Stomach (tissue), 9 donors: ENCODE results near the gene NPTX2. TPM values are rescaled to one million over a fixed set of nuclear protein-coding genes. Genes with fewer than 3 reads are reported as not detected.
"Not testable (repeated sequence)": the region's sequence is repeated elsewhere in the genome, so short reads cannot be mapped to it uniquely, and the experiment has no call there.

Source experiments
- DNase-seq, 2 donors: peaks; one replicate each; pipeline versions ENCODE4 v3.0.0 to v3.0.0-alpha.2; 2013 to 2019
- H3K27ac ChIP-seq, 5 donors: fragments of 200-600 bp in 4 of 5; sonication (generic) in 4 of 5; one replicate each; pipeline ENCODE4 v1.5.1; 2013 to 2019; ENCODE audit warnings: mild to moderate bottlenecking in 1 of 5, moderate library complexity in 1 of 5
- H3K27me3 ChIP-seq, 3 donors: fragments of 200-600 bp; sonication (generic); one replicate each; pipeline ENCODE4 v1.5.1; 2017 to 2019; ENCODE audit warnings: mixed run types in 1 of 3
- H3K36me3 ChIP-seq, 4 donors: fragments of 200-600 bp; sonication (generic); 1 replicate in 3 of 4; 2 replicates in 1 of 4; pipeline ENCODE4 v1.5.1; 2016 to 2019
- H3K4me1 ChIP-seq, 4 donors: fragments of 200-600 bp; sonication (generic); one replicate each; pipeline ENCODE4 v1.5.1; 2016 to 2019
- H3K4me3 ChIP-seq, 4 donors: fragments of 200-600 bp; sonication (generic) in 3 of 4; one replicate each; pipeline ENCODE4 v1.5.1; 2016 to 2019; ENCODE audit warnings: mild to moderate bottlenecking in 1 of 4
- H3K9me3 ChIP-seq, 4 donors: fragments of 200-600 bp; sonication (generic); one replicate each; pipeline ENCODE4 v1.5.1; 2016 to 2019
- EP300 ChIP-seq: sonication (generic); formaldehyde crosslinking; IDR thresholded peaks from one replicate; pipeline ENCODE4 v1.6.1; 2017; ENCODE audit warnings: antibody characterized with exemption
- POLR2A ChIP-seq, 4 donors: fragments of 450-650 bp; IDR thresholded peaks; one replicate each; pipeline ENCODE4 v1.6.1; 2016; ENCODE audit warnings: antibody characterized with exemption in 4 of 4, control low read depth in 2 of 4, mild to moderate bottlenecking in 1 of 4, moderate library complexity in 1 of 4
- POLR2AphosphoS5 ChIP-seq, 3 donors: sonication (generic); formaldehyde crosslinking; IDR thresholded peaks; one replicate each; pipeline ENCODE4 v1.6.1; 2016; ENCODE audit warnings: antibody characterized with exemption in 3 of 3
- WGBS, 5 donors: extraction: QIAGEN DNeasy Blood & Tissue Kit in 3 of 5; methylation state at CpG; one replicate each; pipeline versions ENCODE4 v1.1.5 to v1.1.7; 2013 to 2018; 5-methylcytosine and 5-hydroxymethylcytosine counted together
- intact Hi-C: fragments of 100-400 bp; cut with DNase I; formaldehyde crosslinking; loops from one replicate; pipeline ENCODE4 v1.15.1; 2023; ENCODE audit warnings: low total_unique reads
- polyA plus RNA-seq, 3 donors: library from polyadenylated mRNA; stranded (reverse); fragments of 200-250 nt; gene quantifications; one replicate each; pipeline ENCODE4 v1.2.3, GENCODE V29; 2013
- total RNA-seq, 5 donors: library from RNA; depleted of rRNA; stranded (reverse); fragments of >200 nt; gene quantifications; one replicate each; pipeline versions ENCODE4 v1.1.0 to v1.2.3, GENCODE V29; 2014 to 2016
- TF ChIP-seq, protein P1 (sequence below), 7 experiments: fragments of 450-650 bp in 4 of 7; fragments of 200-600 bp in 3 of 7; sonication (generic) in 3 of 7; IDR thresholded peaks; one replicate each; pipeline ENCODE4 v1.5.1; 2016 to 2019; ENCODE audit warnings: antibody characterized with exemption in 7 of 7, control low read depth in 2 of 7, mild to moderate bottlenecking in 1 of 7
- donor health status: healthy with polysubstance abuse.
- donor health status: Bipolar disorder and iron deficiency.
- donor health status: healthy.

Gene NPTX2
- total and polyA plus RNA-seq, 8 donors, result 0.62 to 12.1 (median 4.4) TPM

DNA sequence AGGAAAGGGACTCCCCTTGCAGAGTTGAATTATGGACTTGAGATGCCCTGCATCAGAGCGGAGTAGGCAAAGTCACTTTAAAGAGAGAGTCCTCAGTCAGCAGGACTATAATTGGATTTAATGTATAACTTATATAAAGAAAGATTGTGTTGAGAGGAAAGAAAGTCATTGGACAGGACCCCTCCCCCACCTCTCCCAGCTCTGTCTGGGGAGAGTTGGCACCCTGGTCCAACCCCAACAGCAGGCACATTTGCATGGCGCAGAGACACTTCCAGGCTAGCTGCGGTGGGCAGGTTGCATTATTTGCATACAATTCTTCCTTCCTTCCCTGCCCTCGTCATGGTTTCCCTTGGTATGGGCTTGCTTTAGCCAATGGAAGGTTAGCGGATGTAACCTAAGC lies 46.1 kb upstream of the NPTX2 start:
- TF ChIP-seq, protein P1, sequence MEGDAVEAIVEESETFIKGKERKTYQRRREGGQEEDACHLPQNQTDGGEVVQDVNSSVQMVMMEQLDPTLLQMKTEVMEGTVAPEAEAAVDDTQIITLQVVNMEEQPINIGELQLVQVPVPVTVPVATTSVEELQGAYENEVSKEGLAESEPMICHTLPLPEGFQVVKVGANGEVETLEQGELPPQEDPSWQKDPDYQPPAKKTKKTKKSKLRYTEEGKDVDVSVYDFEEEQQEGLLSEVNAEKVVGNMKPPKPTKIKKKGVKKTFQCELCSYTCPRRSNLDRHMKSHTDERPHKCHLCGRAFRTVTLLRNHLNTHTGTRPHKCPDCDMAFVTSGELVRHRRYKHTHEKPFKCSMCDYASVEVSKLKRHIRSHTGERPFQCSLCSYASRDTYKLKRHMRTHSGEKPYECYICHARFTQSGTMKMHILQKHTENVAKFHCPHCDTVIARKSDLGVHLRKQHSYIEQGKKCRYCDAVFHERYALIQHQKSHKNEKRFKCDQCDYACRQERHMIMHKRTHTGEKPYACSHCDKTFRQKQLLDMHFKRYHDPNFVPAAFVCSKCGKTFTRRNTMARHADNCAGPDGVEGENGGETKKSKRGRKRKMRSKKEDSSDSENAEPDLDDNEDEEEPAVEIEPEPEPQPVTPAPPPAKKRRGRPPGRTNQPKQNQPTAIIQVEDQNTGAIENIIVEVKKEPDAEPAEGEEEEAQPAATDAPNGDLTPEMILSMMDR (IDR thresholded peaks at IDR 0.05), result no peak
- no peak for TF ChIP-seq POLR2A (IDR thresholded peaks at IDR 0.05)
- no peak for TF ChIP-seq POLR2AphosphoS5 (IDR thresholded peaks at IDR 0.05)
- no peak for TF ChIP-seq EP300
- intact Hi-C loops, result no loop called here
- Histone ChIP-seq H3K4me3 (no peak overlapping the region), H3K4me1 (no peaks in the 10 kb centered on the region), H3K36me3 (no peaks in the 10 kb centered on the region), H3K27me3 (peaks cover 0 to 13% (median 0%) of the 10 kb centered on the region in 3 donors), H3K27ac (no peak overlapping the region), H3K9me3 (peaks cover 0 to 12% (median 9%) of the 10 kb centered on the region in 4 donors)
- no peak for DNase-seq
- 72 to 79% (median 77%) methylated on average over 5 of the region's 5 CpGs for WGBS, 5 donors

DNA sequence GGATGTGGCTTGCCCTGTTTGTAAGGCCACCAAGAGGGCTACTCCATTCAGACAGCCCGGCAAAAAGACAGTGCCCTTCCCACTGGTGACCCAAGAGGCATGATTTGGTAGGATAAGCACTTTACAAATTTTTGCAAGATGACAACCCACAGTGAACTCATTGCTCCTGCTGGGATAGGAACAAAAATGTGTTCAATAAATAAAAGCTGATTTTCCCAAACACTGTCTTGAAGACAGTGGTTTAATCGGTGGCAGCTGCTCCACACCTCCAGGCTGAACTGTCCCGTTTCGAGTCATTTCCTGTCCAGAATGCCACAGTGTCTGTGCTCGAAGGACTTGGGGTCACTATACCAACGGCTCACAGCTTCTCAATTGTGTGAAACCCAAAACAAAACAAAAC lies 45.1 kb upstream of the NPTX2 start:
- peaks cover 5 to 22% (median 18%) of the 10 kb centered on the region in 4 donors for H3K9me3 ChIP-seq
- no peaks in the 10 kb centered on the region for H3K4me1 ChIP-seq
- no peak for DNase-seq
- intact Hi-C loops, result no loop called here
- peaks cover 0 to 11% (median 0%) of the 10 kb centered on the region in 3 donors for H3K27me3 ChIP-seq
- H3K27ac ChIP-seq, result no peak overlapping the region
- TF ChIP-seq, protein P1 (IDR thresholded peaks at IDR 0.05), result no peak
- no peak for TF ChIP-seq EP300
- TF ChIP-seq POLR2A (IDR thresholded peaks at IDR 0.05), result no peak
- no peak for TF ChIP-seq POLR2AphosphoS5 (IDR thresholded peaks at IDR 0.05)
- no peaks in the 10 kb centered on the region for H3K36me3 ChIP-seq
- H3K4me3 ChIP-seq, result no peak overlapping the region
- 66 to 76% (median 75%) methylated on average over 6 of the region's 6 CpGs for WGBS, 5 donors

DNA sequence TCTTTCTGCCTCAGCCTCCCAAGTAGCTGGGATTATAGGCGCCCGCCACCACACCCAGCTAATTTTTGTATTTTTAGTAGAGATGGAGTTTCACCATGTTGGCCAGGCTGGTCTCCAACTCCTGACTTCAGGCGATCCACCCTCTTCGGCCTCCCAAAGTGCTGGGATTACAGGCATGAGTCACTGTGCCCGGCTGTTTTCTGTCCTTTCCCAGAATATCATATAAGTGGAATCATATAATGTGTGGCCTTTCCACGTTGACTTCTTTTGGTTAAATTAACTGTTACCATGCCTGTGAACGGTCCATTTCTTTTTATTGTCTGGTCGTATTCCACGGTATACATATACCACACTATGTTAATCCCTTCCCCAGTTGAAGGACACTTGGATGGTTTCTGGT lies 44.4 kb upstream of the NPTX2 start:
- peaks cover 5 to 28% (median 21%) of the 10 kb centered on the region in 4 donors for H3K9me3 ChIP-seq
- DNase-seq, H3K27ac ChIP-seq, H3K4me3 ChIP-seq, H3K4me1 ChIP-seq, H3K36me3 ChIP-seq, H3K27me3 ChIP-seq, intact Hi-C loops: not testable (repeated sequence)
- WGBS, 5 donors, result 87 to 95% (median 93%) methylated on average over 9 of the region's 9 CpGs

DNA sequence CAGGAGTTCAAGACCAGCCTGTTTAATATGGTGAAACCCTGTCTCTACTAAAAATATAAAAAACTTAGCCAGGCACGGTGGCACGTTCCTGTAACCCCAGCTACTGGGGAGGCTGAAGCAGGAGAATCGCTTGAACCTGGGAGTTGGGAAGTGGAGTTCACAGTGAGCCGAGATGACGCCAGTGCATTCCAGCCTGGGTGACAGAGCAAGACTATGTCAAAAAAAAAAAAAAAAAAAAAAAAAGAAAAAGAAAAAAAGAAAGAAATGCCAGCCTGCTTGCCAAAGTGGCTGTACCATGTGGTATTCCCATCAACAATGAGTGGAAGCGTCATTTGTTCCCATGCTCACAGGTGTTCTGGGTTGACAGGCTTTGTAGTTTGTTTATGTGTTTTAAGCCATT lies 43.3 kb upstream of the NPTX2 start:
- Histone ChIP-seq H3K4me1 (no peaks in the 10 kb centered on the region), H3K36me3 (no peaks in the 10 kb centered on the region), H3K27ac (no peak overlapping the region), H3K4me3 (no peak overlapping the region), H3K9me3 (peaks cover 5 to 29% (median 22%) of the 10 kb centered on the region in 4 donors), H3K27me3 (peaks cover 0 to 4% (median 0%) of the 10 kb centered on the region in 3 donors)
- intact Hi-C loops, result no loop called here
- TF ChIP-seq POLR2A (IDR thresholded peaks at IDR 0.05) (no peak), EP300 (no peak), POLR2AphosphoS5 (IDR thresholded peaks at IDR 0.05) (no peak)
- TF ChIP-seq, protein P1 (IDR thresholded peaks at IDR 0.05), result no peak
- WGBS, 5 donors, result 85 to 90% (median 88%) methylated on average over 6 of the region's 6 CpGs
- no peak for DNase-seq

DNA sequence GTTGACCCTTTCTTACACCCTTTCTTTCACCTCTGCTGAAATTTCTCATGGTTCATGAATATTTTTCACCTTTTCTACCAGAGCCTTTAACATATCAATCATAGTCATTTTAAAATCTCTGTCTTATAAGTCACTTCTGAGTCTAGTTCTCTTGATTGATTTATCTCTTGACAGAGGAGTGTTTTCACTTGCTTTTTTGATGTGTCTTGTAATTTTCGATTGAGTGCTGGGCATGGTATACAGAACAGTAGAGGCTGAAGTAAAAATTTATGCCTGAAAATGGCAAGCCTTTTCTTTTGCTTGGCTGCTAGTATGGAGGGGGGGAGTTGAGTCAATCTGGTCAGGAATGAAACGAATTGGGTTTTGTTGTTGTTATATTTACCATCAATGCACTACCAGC lies 41.2 kb upstream of the NPTX2 start:
- Histone ChIP-seq H3K27ac (no peak overlapping the region), H3K9me3 (peaks cover 5 to 29% (median 22%) of the 10 kb centered on the region in 4 donors), H3K4me3 (no peak overlapping the region), H3K36me3 (no peaks in the 10 kb centered on the region), H3K4me1 (no peaks in the 10 kb centered on the region), H3K27me3 (peaks cover 0 to 10% (median 0%) of the 10 kb centered on the region in 3 donors)
- WGBS, 5 donors, result 46 to 64% (median 54%) methylated on average over 2 of the region's 2 CpGs
- intact Hi-C loops, result no loop called here
- TF ChIP-seq EP300 (no peak), POLR2A (IDR thresholded peaks at IDR 0.05) (no peak), POLR2AphosphoS5 (IDR thresholded peaks at IDR 0.05) (no peak)
- TF ChIP-seq, protein P1 (IDR thresholded peaks at IDR 0.05), result no peak
- no peak for DNase-seq
